Endothelial cell of umbilical vein (primary cell): Measurements from ENCODE around the gene ZSWIM6. TPM values are rescaled to one million over a fixed set of nuclear protein-coding genes. Genes with fewer than 3 reads are reported as not detected.

Source experiments
- BruUV-seq: library from RNA; stranded (reverse); fragments of 400-500 nt; replicated peaks from 2 replicates; lab custom pipeline; 2021; lab: Mats Ljungman, UMichigan
- CTCF ChIA-PET: fragments of 300-600, 350-600 bp; sonication (Branson Sonifier 250); formaldehyde crosslinking; loops from one replicate; lab custom pipeline; 2021; ENCODE audit warnings: antibody characterized with exemption, inconsistent platforms; lab: Charles Lee
- POLR2A ChIA-PET: fragments of 300-600, 350-600 bp; sonication (Branson Sonifier 250); formaldehyde crosslinking; loops from one replicate; lab custom pipeline; 2021; ENCODE audit warnings: antibody characterized with exemption, inconsistent platforms; lab: Charles Lee
- DNase-seq: peaks from one replicate; pipeline ENCODE4 v3.0.0-alpha.2; 2011; ENCODE audit warnings: low read depth, low spot score
- FAIRE-seq: peaks from 2 replicates; lab custom pipeline; 2011; peaks lifted over from hg19 to GRCh38; lab: Jason Lieb, UNC
- H2AFZ ChIP-seq: 2 replicates; pipeline ENCODE4 v1.6.0; 2012; ENCODE audit warnings: low read depth, low read length, control low read depth, inconsistent platforms
- H3K27ac ChIP-seq: 2 replicates; pipeline ENCODE4 v1.5.1; 2011; ENCODE audit warnings: low read depth, mild to moderate bottlenecking, control low read depth, low read length, moderate library complexity; ENCODE audit not compliant: insufficient read depth
- H3K27me3 ChIP-seq, 2 experiments: 2 replicates each; pipeline versions ENCODE4 v1.6.0 to v1.6.1; 2011; ENCODE audit warnings: low read length in 2 of 2, mixed read lengths in 1 of 2; ENCODE audit not compliant: control insufficient read depth in 2 of 2, insufficient read depth in 2 of 2
- H3K36me3 ChIP-seq, 2 experiments: 2 replicates in 1 of 2; 3 replicates in 1 of 2; pipeline ENCODE4 v1.5.1; 2011; ENCODE audit warnings: low read length in 2 of 2, mild to moderate bottlenecking in 1 of 2, moderate library complexity in 1 of 2; ENCODE audit not compliant: control insufficient read depth in 2 of 2, insufficient read depth in 2 of 2; ENCODE audit errors: extremely low read depth in 1 of 2
- H3K4me1 ChIP-seq: 3 replicates; pipeline ENCODE4 v1.5.1; 2011; ENCODE audit warnings: mild to moderate bottlenecking, low read length; ENCODE audit not compliant: control insufficient read depth, insufficient read depth; ENCODE audit errors: extremely low read depth
- H3K4me2 ChIP-seq: 2 replicates; pipeline ENCODE4 v1.6.1; 2011; ENCODE audit warnings: low read length, control low read depth, mixed read lengths; ENCODE audit not compliant: insufficient read depth
- H3K4me3 ChIP-seq, 3 experiments: fragments of 200-600 bp in 1 of 3; sonication (generic), shearing (Covaris generic) in 1 of 3; replicated peaks in 1 of 3; 2 replicates each; pipeline ENCODE4 v1.5.1; 2011 to 2016; ENCODE audit warnings: control low read depth in 3 of 3, low read length in 3 of 3, mild to moderate bottlenecking in 2 of 3, inconsistent platforms in 1 of 3, low read depth in 1 of 3, moderate library complexity in 1 of 3; ENCODE audit not compliant: insufficient read depth in 1 of 3
- H3K79me2 ChIP-seq: 2 replicates; pipeline ENCODE4 v1.6.0; 2012; ENCODE audit warnings: low read length, inconsistent platforms; ENCODE audit not compliant: control insufficient read depth, insufficient read depth
- H3K9ac ChIP-seq: replicated peaks from 2 replicates; pipeline ENCODE3; 2011; ENCODE audit warnings: low read length, control low read depth; ENCODE audit not compliant: insufficient read depth; ENCODE audit errors: extremely low read depth
- H3K9me1 ChIP-seq: replicated peaks from 3 replicates; pipeline ENCODE4 v1.6.0; 2011; ENCODE audit warnings: mild to moderate bottlenecking, low read length; ENCODE audit not compliant: control insufficient read depth, insufficient read depth; ENCODE audit errors: extremely low read depth
- H3K9me3 ChIP-seq: replicated peaks from 2 replicates; pipeline ENCODE4 v1.5.1; 2012; ENCODE audit warnings: low read length, inconsistent platforms; ENCODE audit not compliant: control insufficient read depth, insufficient read depth
- H4K20me1 ChIP-seq: replicated peaks from 2 replicates; pipeline ENCODE3; 2011; ENCODE audit warnings: mild to moderate bottlenecking, low read length; ENCODE audit not compliant: control insufficient read depth, insufficient read depth; ENCODE audit errors: extremely low read depth
- CTCF ChIP-seq, 2 donors: IDR thresholded peaks; 1 replicate in 1 of 2; 2 replicates in 1 of 2; pipeline ENCODE4 v1.5.1; 2011; ENCODE audit warnings: low read length in 2 of 2, mild to moderate bottlenecking in 2 of 2, moderate library complexity in 2 of 2, control low read depth in 1 of 2, inconsistent platforms in 1 of 2, low read depth in 1 of 2; ENCODE audit not compliant: insufficient read depth in 1 of 2; ENCODE audit errors: extremely low read depth in 1 of 2
- EZH2 ChIP-seq: IDR thresholded peaks from 2 replicates; pipeline ENCODE4 v1.6.1; 2012; ENCODE audit warnings: borderline replicate concordance, low read depth, mild to moderate bottlenecking, moderate library complexity, low read length, inconsistent platforms; ENCODE audit not compliant: severe bottlenecking
- FOS ChIP-seq: IDR thresholded peaks from 2 replicates; pipeline ENCODE4 v1.6.1; 2011; ENCODE audit warnings: mild to moderate bottlenecking, low read length, moderate library complexity, borderline replicate concordance; ENCODE audit not compliant: insufficient read depth
- GATA2 ChIP-seq: IDR thresholded peaks from 2 replicates; pipeline ENCODE4 v1.7.0; 2011; ENCODE audit warnings: low read depth, mild to moderate bottlenecking, moderate library complexity, mixed read lengths, low read length; ENCODE audit not compliant: insufficient read length, insufficient read depth
- JUN ChIP-seq: IDR thresholded peaks from 2 replicates; pipeline ENCODE4 v1.6.1; 2011; ENCODE audit warnings: borderline replicate concordance, low read depth; ENCODE audit not compliant: insufficient read length, insufficient read depth
- MAX ChIP-seq: IDR thresholded peaks from 2 replicates; pipeline ENCODE4 v1.6.1; 2011; ENCODE audit not compliant: insufficient read depth, insufficient read length
- MYC ChIP-seq: IDR thresholded peaks from one replicate; pipeline ENCODE4 v1.6.1; 2011; ENCODE audit warnings: mild to moderate bottlenecking, low read depth, low read length
- POLR2A ChIP-seq: IDR thresholded peaks from 2 replicates; pipeline ENCODE4 v1.6.1; 2012; ENCODE audit warnings: low read depth, mild to moderate bottlenecking, control low read depth, low read length
- POLR2AphosphoS5 ChIP-seq: IDR thresholded peaks from 2 replicates; pipeline ENCODE4 v1.6.1; 2012; ENCODE audit warnings: low read depth, mild to moderate bottlenecking, control low read depth, low read length, moderate library complexity; ENCODE audit not compliant: insufficient read depth
- dilution Hi-C: fragments of 300-500 bp; cut with MboI; formaldehyde crosslinking; loops from one replicate; pipeline ENCODE4 v1.15.0; 2019; ENCODE audit warnings: low sequenced_read_pairs; ENCODE audit not compliant: extremely low pct_ligation_motif_present
- intact Hi-C: fragments of 100-400 bp; cut with micrococcal nuclease; formaldehyde crosslinking; loops from one replicate; pipeline ENCODE4 v1.10.0; 2022
- polyA plus RNA-seq, 4 experiments: library from polyadenylated mRNA; depleted of rRNA in 3 of 4; stranded (reverse) in 3 of 4; unstranded in 1 of 4; fragments of >200 nt; gene quantifications; 2 replicates each; pipeline versions ENCODE4 v1.2.1 to v1.2.3, GENCODE V29; 2011 to 2012; ENCODE audit warnings: missing spikeins in 1 of 4
- total RNA-seq: library from RNA; stranded (reverse); gene quantifications from 2 replicates; pipeline ENCODE4 v1.2.3, GENCODE V29; 2021

The ZSWIM6 gene
- total and polyA plus RNA-seq, 2 donors (not counting 3 experiments of a cell fraction or from before 2014, with no cell fraction given): 14.9 to 25.3 TPM

- POLR2A ChIA-PET: no interaction called here
- Histone ChIP-seq H3K27me3 (no peaks in the 10 kb centered on the region), H3K79me2 (peaks cover 95% of the 10 kb centered on the region), H2AFZ (no peak overlapping the region), H4K20me1 (peaks cover 27% of the 10 kb centered on the region), H3K9ac (no peak overlapping the region), H3K27ac (no peak overlapping the region), H3K4me1 (no peaks in the 10 kb centered on the region), H3K9me3 (no peaks in the 10 kb centered on the region), H3K4me3 (no peak overlapping the region), H3K4me2 (no peak overlapping the region), H3K36me3 (no peaks in the 10 kb centered on the region), H3K9me1 (no peaks in the 10 kb centered on the region)
- FAIRE-seq: no peak
- dilution Hi-C loops: no loop called here
- no peak for TF ChIP-seq GATA2
- no peak for TF ChIP-seq JUN
- no peak for TF ChIP-seq FOS
- TF ChIP-seq EZH2: no peak
- no peak for TF ChIP-seq MYC
- TF ChIP-seq CTCF (IDR thresholded peaks at IDR 0.05; ENCODE audit: extremely low read depth in 1 of 2, insufficient read depth in 1 of 2, low read depth in 1 of 2, low read length in 2 of 2): no peak
- TF ChIP-seq MAX: no peak
- TF ChIP-seq POLR2A: no peak
- no peak for TF ChIP-seq POLR2AphosphoS5
- no TSS peak for BruUV-seq
- CTCF ChIA-PET: interaction anchor here (1.5 to 1.7 kb wide), 3 partner anchors 11 to 21 kb away, joined by 3 to 4 read pairs (median 4); no protein-coding TSS in a partner anchor
- DNase-seq: peak; percentile 79
- intact Hi-C loops: no loop called here
Observed at GRCh38 chr5:61467766-61468482, 135.9 kb downstream of the ZSWIM6 start.
